Upper lobe of right lung (tissue), 1 donor: ENCODE data around the gene HMGN4. TPM values are rescaled to one million over a fixed set of nuclear protein-coding genes. Genes with fewer than 3 reads are reported as not detected.
A peak's percentile ranks its signal among the peaks of the same experiment; 100 is the strongest.

Source experiments
- ATAC-seq: fragments of 200-7000 bp; cut with Tn5 transposase; one replicate; pipeline ENCODE4 v1.9.1; 2020; ENCODE audit warnings: mild to moderate bottlenecking, moderate library complexity
- DNase-seq: peaks from one replicate; pipeline ENCODE4 v3.0.0-alpha.2; 2020
- H3K27ac ChIP-seq: fragments of 200-600 bp; one replicate; pipeline ENCODE4 v1.8.0; 2022
- H3K27me3 ChIP-seq: fragments of 200-600 bp; one replicate; pipeline ENCODE4 v1.8.0; 2022; ENCODE audit warnings: mild to moderate bottlenecking
- H3K36me3 ChIP-seq: fragments of 200-600 bp; one replicate; pipeline ENCODE4 v1.8.0; 2022
- H3K4me1 ChIP-seq: fragments of 200-600 bp; one replicate; pipeline ENCODE4 v1.8.0; 2022
- H3K4me3 ChIP-seq: fragments of 200-600 bp; one replicate; pipeline ENCODE4 v1.8.0; 2022; ENCODE audit warnings: mild to moderate bottlenecking
- H3K9me3 ChIP-seq: fragments of 200-600 bp; one replicate; pipeline ENCODE4 v1.8.0; 2022
- CTCF ChIP-seq: fragments of 200-600 bp; IDR thresholded peaks from one replicate; pipeline ENCODE4 v1.8.0; 2022; ENCODE audit warnings: antibody characterized with exemption
- intact Hi-C: fragments of 100-400 bp; cut with DNase I; formaldehyde crosslinking; loops from one replicate; pipeline ENCODE4 v1.11.0; 2022
- total RNA-seq: library from RNA; stranded (reverse); fragmentation: NEBNext Ultra II Directional; extraction: Animal tissue kit (Norgen Biotek cat#: 25700); gene quantifications from one replicate; pipeline ENCODE4 v1.2.1, GENCODE V29; 2021
- donor health status: DM: no; HTN: yes; CAD: no; lungs with severe emphysema.

HMGN4 gene
- total RNA-seq, 1 donor from 2014 or later: 45.8 TPM

- Histone ChIP-seq H3K9me3 (no peaks in the 10 kb centered on the region), H3K4me3 (peak overlapping the region; percentile 21), H3K4me1 (no peaks in the 10 kb centered on the region), H3K27me3 (peaks cover 28% of the 10 kb centered on the region), H3K27ac (no peak overlapping the region), H3K36me3 (no peaks in the 10 kb centered on the region)
- TF ChIP-seq CTCF: no peak
- DNase-seq (no peak), ATAC-seq (no peak)
- intact Hi-C loops: loop anchor here (10.0 kb wide), 1 partner anchor 242 kb away; no protein-coding TSS in a partner anchor
These were observed 38.3 kb downstream of the HMGN4 start for GRCh38 chr6:26576407-26576843.

GRCh38 chr6:26576929-26577719, 39.0 kb downstream of the HMGN4 start:
- H3K27me3 ChIP-seq: peaks cover 28% of the 10 kb centered on the region
- H3K4me3 ChIP-seq: peak overlapping the region; percentile 21
- H3K4me1 ChIP-seq: no peaks in the 10 kb centered on the region
- no peak overlapping the region for H3K27ac ChIP-seq
- ATAC-seq (peak; percentile 79), DNase-seq (peak; percentile 76)
- no peaks in the 10 kb centered on the region for H3K9me3 ChIP-seq
- intact Hi-C loops: loop anchor here (10.0 kb wide), 1 partner anchor 242 kb away; no protein-coding TSS in a partner anchor
- no peaks in the 10 kb centered on the region for H3K36me3 ChIP-seq
- no peak for TF ChIP-seq CTCF

GRCh38 chr6:26577720-26578072, 39.5 kb downstream of the HMGN4 start:
- no peaks in the 10 kb centered on the region for H3K4me1 ChIP-seq
- no peak for ATAC-seq
- intact Hi-C loops: loop anchor here (10.0 kb wide), 1 partner anchor 243 kb away; no protein-coding TSS in a partner anchor
- peak overlapping the region; percentile 21 for H3K4me3 ChIP-seq
- TF ChIP-seq CTCF: no peak
- no peak for DNase-seq
- no peak overlapping the region for H3K27ac ChIP-seq
- peaks cover 30% of the 10 kb centered on the region for H3K27me3 ChIP-seq
- H3K9me3 ChIP-seq: no peaks in the 10 kb centered on the region
- H3K36me3 ChIP-seq: no peaks in the 10 kb centered on the region

GRCh38 chr6:26578279-26578678, 40.1 kb downstream of the HMGN4 start:
- Histone ChIP-seq H3K27me3 (peaks cover 35% of the 10 kb centered on the region), H3K4me1 (no peaks in the 10 kb centered on the region)
- intact Hi-C loops: loop anchor here (10.0 kb wide), 1 partner anchor 243 kb away; no protein-coding TSS in a partner anchor

GRCh38 chr6:26578741-26579140, 40.6 kb downstream of the HMGN4 start:
- ATAC-seq: no peak
- TF ChIP-seq CTCF: no peak
- no peak for DNase-seq
- intact Hi-C loops: loop anchor here (10.0 kb wide), 1 partner anchor 244 kb away; no protein-coding TSS in a partner anchor
- H3K4me3 ChIP-seq: no peak overlapping the region
- H3K36me3 ChIP-seq: no peaks in the 10 kb centered on the region
- H3K4me1 ChIP-seq: no peaks in the 10 kb centered on the region
- H3K27ac ChIP-seq: no peak overlapping the region
- H3K27me3 ChIP-seq: peaks cover 38% of the 10 kb centered on the region
- no peaks in the 10 kb centered on the region for H3K9me3 ChIP-seq

More at GRCh38 chr6:26578279-26578678, 40.1 kb downstream of the HMGN4 start:
- H3K9me3 ChIP-seq: no peaks in the 10 kb centered on the region
- no peak for DNase-seq
- ATAC-seq: no peak
- H3K4me3 ChIP-seq: no peak overlapping the region
- H3K36me3 ChIP-seq: no peaks in the 10 kb centered on the region
- H3K27ac ChIP-seq: no peak overlapping the region
- no peak for TF ChIP-seq CTCF
